IMR-90 (cell line): ENCODE data around the gene GRIK5.

Experiments
- CTCF ChIP-seq: conservative IDR thresholded peaks from 2 replicates; pipeline ENCODE4 v1.5.1; 2012; ENCODE audit warnings: mild to moderate bottlenecking, low read depth, low read length, improper control_type of control experiment
- MAFK ChIP-seq: IDR thresholded peaks from 2 replicates; pipeline ENCODE4 v1.6.1; 2012; ENCODE audit warnings: low read depth, low read length, improper control_type of control experiment
- MXI1 ChIP-seq: IDR thresholded peaks from 2 replicates; pipeline ENCODE4 v1.6.1; 2012; ENCODE audit warnings: low read depth, mild to moderate bottlenecking, low read length, moderate library complexity, borderline replicate concordance
- POLR2A ChIP-seq: IDR thresholded peaks from 2 replicates; pipeline ENCODE4 v1.6.1; 2012; ENCODE audit warnings: mild to moderate bottlenecking, low read depth, low read length
- RAD21 ChIP-seq: IDR thresholded peaks from 2 replicates; pipeline ENCODE4 v1.6.1; 2012; ENCODE audit warnings: low read length, improper control_type of control experiment
- RCOR1 ChIP-seq: IDR thresholded peaks from 2 replicates; pipeline ENCODE4 v1.6.1; 2012; ENCODE audit warnings: mild to moderate bottlenecking, low read length, improper control_type of control experiment; ENCODE audit not compliant: insufficient replicate concordance

GRCh38 chr19:42052241-42052863 lies 17.7 kb downstream of the GRIK5 start:
- TF ChIP-seq MAFK (no peak), POLR2A (no peak), CTCF (no peak), MXI1 (no peak), RAD21 (no peak), RCOR1 (no peak)
